ENCODE measurements around the gene ERN2. TPM values are rescaled to one million over a fixed set of nuclear protein-coding genes. Genes with fewer than 3 reads are reported as not detected.

Gene ERN2
- polyA plus RNA-seq (2013) = 0.08 TPM in 1 of 2 replicates, not detected in the other

DNA sequence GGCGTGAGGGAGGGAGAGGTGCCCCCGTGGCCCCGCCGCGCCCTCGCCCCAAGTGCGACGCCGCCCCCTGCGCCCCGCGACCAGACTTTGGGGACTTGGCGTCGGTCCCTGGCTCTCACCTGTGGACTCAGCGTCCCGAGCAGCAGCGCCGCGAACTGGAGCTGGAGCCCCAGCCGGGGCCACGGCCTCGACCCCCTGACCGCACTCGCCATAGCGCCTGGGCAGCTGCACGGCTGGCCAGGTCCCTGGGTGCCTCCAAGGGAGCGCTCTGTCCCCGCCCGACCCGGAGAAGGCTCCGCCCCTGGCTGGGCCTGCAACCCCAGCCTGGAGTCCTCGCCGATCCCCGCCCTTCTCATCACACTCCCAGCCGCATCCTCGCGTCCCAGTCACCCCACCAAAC lies at the start of gene ERN2:
TSS of gene ERN2 (minus strand) at position 247 of the 400 bp plus-strand sequence. CDS start at position 212, 35 bp downstream.
- no CpG with 5 or more reads among the region's 37 CpGs for WGBS (ENCODE audit: extremely low coverage, insufficient coverage, insufficient read length)
- no peak within 1 kb of the TSS for H3K27ac ChIP-seq (ENCODE audit: low read depth, low read length)
- no peak within 1 kb of the TSS for H3K4me3 ChIP-seq (ENCODE audit: low read depth, low read length)
- no peak within 1 kb of the TSS for H2BK12ac ChIP-seq (ENCODE audit: low read length)
- H3K23ac ChIP-seq (ENCODE audit: low read length) = no peak within 1 kb of the TSS
- no peak within 1 kb of the TSS for H2BK5ac ChIP-seq (ENCODE audit: low read depth, low read length, poor library complexity)
- DNase-seq = no peak
- no peaks in the 10 kb centered on the region for H3K4me1 ChIP-seq (ENCODE audit: control insufficient read depth in 1 of 2, insufficient read depth in 2 of 2, low read length in 2 of 2)
- no peak within 1 kb of the TSS for H2BK120ac ChIP-seq (ENCODE audit: insufficient read depth, low read length, poor library complexity)
- peaks cover 13% of the 10 kb centered on the region for H3K27me3 ChIP-seq (ENCODE audit: insufficient read depth, low read length)
- no peak within 1 kb of the TSS for H2AFZ ChIP-seq (ENCODE audit: insufficient read depth, low read length, poor library complexity)
- no peak within 1 kb of the TSS for H3K9ac ChIP-seq (ENCODE audit: low read length)
- peaks cover 5% of the 10 kb centered on the region for H3K9me3 ChIP-seq (ENCODE audit: insufficient read depth, low read depth, low read length)
- peak within 1 kb of the TSS; percentile 7 for H3K4me2 ChIP-seq (ENCODE audit: low read length)
- H3K14ac ChIP-seq (ENCODE audit: low read length) = no peak within 1 kb of the TSS
- H4K8ac ChIP-seq (ENCODE audit: low read depth, low read length) = no peak within 1 kb of the TSS
- H3K79me1 ChIP-seq (ENCODE audit: low read length) = no peaks in the 10 kb centered on the region
- no peaks in the 10 kb centered on the region for H3K79me2 ChIP-seq (ENCODE audit: control insufficient read depth, insufficient read depth, low read length, poor library complexity)
- no peak within 1 kb of the TSS for H3K4ac ChIP-seq (ENCODE audit: low read depth, low read length)
- H4K12ac ChIP-seq (ENCODE audit: low read depth, low read length) = no peak within 1 kb of the TSS
- no peak within 1 kb of the TSS for H3K18ac ChIP-seq (ENCODE audit: low read length)
- H4K91ac ChIP-seq (ENCODE audit: low read depth, low read length) = no peak within 1 kb of the TSS
- H2AK5ac ChIP-seq (ENCODE audit: low read length) = no peak within 1 kb of the TSS
- no peaks in the 10 kb centered on the region for H3K36me3 ChIP-seq (ENCODE audit: control insufficient read depth in 1 of 2, insufficient read depth in 2 of 2, low read length in 2 of 2)

DNA sequence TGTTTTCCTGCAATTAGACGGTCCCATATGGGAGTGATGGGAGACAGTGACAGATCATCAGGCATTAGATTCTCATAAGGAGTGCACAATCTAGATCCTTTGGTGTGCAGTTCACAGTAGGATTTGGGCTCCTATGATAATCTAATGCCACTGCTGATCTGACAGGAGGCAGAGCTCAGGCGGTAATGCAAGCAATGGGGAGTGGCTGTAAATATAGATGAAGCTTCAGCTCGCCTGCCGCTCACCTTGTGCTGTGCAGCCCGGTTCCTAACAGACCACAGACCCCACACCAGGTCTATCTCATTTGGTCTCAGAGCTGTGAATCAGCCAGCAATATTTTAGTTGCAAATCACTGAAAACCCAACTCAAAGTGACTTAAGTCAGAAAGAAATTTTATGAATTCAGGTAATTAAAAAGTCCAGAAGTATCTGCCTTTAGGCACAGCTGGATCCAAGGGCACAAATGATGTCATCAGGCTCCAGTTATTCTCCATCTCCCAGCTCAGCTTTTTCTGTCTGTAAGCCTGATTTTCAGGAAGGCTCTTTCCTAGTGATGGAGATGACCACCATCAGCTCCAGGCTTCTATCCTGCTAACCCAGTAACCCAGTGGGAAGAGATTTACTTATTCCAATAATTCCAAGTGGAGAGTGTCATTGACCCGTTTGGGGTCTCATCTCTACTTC lies 45.1 kb upstream of the ERN2 start:
- Histone ChIP-seq H3K9ac (ENCODE audit: low read length) (no peak overlapping the region), H3K36me3 (ENCODE audit: control insufficient read depth in 1 of 2, insufficient read depth in 2 of 2, low read length in 2 of 2) (no peaks in the 10 kb centered on the region), H3K79me2 (ENCODE audit: control insufficient read depth, insufficient read depth, low read length, poor library complexity) (no peaks in the 10 kb centered on the region), H3K27me3 (ENCODE audit: insufficient read depth, low read length) (no peaks in the 10 kb centered on the region), H3K9me3 (ENCODE audit: insufficient read depth, low read depth, low read length) (peaks cover 9% of the 10 kb centered on the region), H2AK5ac (ENCODE audit: low read length) (no peak overlapping the region), H3K4ac (ENCODE audit: low read depth, low read length) (no peak overlapping the region), H2AFZ (ENCODE audit: insufficient read depth, low read length, poor library complexity) (no peak overlapping the region), H3K23ac (ENCODE audit: low read length) (no peak overlapping the region), H3K4me1 (ENCODE audit: control insufficient read depth in 1 of 2, insufficient read depth in 2 of 2, low read length in 2 of 2) (no peaks in the 10 kb centered on the region), H3K4me3 (ENCODE audit: low read depth, low read length) (no peak overlapping the region), H4K91ac (ENCODE audit: low read depth, low read length) (no peak overlapping the region), H3K79me1 (ENCODE audit: low read length) (no peaks in the 10 kb centered on the region), H3K18ac (ENCODE audit: low read length) (no peak overlapping the region), H2BK12ac (ENCODE audit: low read length) (no peak overlapping the region), H4K8ac (ENCODE audit: low read depth, low read length) (no peak overlapping the region), H3K14ac (ENCODE audit: low read length) (no peak overlapping the region), H3K27ac (ENCODE audit: low read depth, low read length) (no peak overlapping the region), H3K4me2 (ENCODE audit: low read length) (no peak overlapping the region), H4K12ac (ENCODE audit: low read depth, low read length) (no peak overlapping the region), H2BK5ac (ENCODE audit: low read depth, low read length, poor library complexity) (no peak overlapping the region), H2BK120ac (ENCODE audit: insufficient read depth, low read length, poor library complexity) (no peak overlapping the region)
- DNase-seq = no peak
- WGBS (ENCODE audit: extremely low coverage, insufficient coverage, insufficient read length) = no CpG with 5 or more reads among the region's 6 CpGs

DNA sequence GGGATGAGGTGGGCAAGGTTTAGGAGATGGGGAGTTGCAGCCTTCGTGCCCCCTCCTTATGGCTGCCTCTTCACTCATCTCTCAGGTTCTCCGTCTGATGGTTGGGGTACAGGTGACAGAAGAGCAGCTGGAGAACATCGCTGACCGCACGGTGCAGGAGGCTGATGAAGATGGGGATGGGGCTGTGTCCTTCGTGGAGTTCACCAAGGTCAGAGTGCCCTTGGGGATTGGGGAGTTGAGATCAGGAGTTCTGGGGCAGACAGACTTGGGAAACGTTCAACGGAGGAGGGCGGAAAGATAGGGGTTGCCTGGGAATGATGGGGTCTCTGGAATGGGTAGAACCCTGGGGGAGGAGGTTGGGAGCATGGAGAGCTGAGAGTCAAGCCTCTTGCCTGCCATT lies 44.1 kb upstream of the ERN2 start:
- peaks cover 9% of the 10 kb centered on the region for H3K9me3 ChIP-seq (ENCODE audit: insufficient read depth, low read depth, low read length)
- no peak overlapping the region for H4K8ac ChIP-seq (ENCODE audit: low read depth, low read length)
- no CpG with 5 or more reads among the region's 9 CpGs for WGBS (ENCODE audit: extremely low coverage, insufficient coverage, insufficient read length)
- no peak overlapping the region for H2BK120ac ChIP-seq (ENCODE audit: insufficient read depth, low read length, poor library complexity)
- no peak overlapping the region for H3K4ac ChIP-seq (ENCODE audit: low read depth, low read length)
- H3K27ac ChIP-seq (ENCODE audit: low read depth, low read length) = no peak overlapping the region
- no peaks in the 10 kb centered on the region for H3K36me3 ChIP-seq (ENCODE audit: control insufficient read depth in 1 of 2, insufficient read depth in 2 of 2, low read length in 2 of 2)
- no peaks in the 10 kb centered on the region for H3K79me1 ChIP-seq (ENCODE audit: low read length)
- H3K4me1 ChIP-seq (ENCODE audit: control insufficient read depth in 1 of 2, insufficient read depth in 2 of 2, low read length in 2 of 2) = no peaks in the 10 kb centered on the region
- H3K27me3 ChIP-seq (ENCODE audit: insufficient read depth, low read length) = no peaks in the 10 kb centered on the region
- no peak overlapping the region for H4K12ac ChIP-seq (ENCODE audit: low read depth, low read length)
- H3K23ac ChIP-seq (ENCODE audit: low read length) = no peak overlapping the region
- H3K4me3 ChIP-seq (ENCODE audit: low read depth, low read length) = no peak overlapping the region
- no peak for DNase-seq
- no peak overlapping the region for H3K14ac ChIP-seq (ENCODE audit: low read length)
- H3K9ac ChIP-seq (ENCODE audit: low read length) = no peak overlapping the region
- H2AFZ ChIP-seq (ENCODE audit: insufficient read depth, low read length, poor library complexity) = no peak overlapping the region
- H4K91ac ChIP-seq (ENCODE audit: low read depth, low read length) = no peak overlapping the region
- H3K79me2 ChIP-seq (ENCODE audit: control insufficient read depth, insufficient read depth, low read length, poor library complexity) = no peaks in the 10 kb centered on the region
- no peak overlapping the region for H3K18ac ChIP-seq (ENCODE audit: low read length)
- no peak overlapping the region for H3K4me2 ChIP-seq (ENCODE audit: low read length)
- H2BK5ac ChIP-seq (ENCODE audit: low read depth, low read length, poor library complexity) = no peak overlapping the region
- H2AK5ac ChIP-seq (ENCODE audit: low read length) = no peak overlapping the region
- H2BK12ac ChIP-seq (ENCODE audit: low read length) = no peak overlapping the region

GRCh38 chr16:23755484-23755809 lies 42.4 kb upstream of the ERN2 start:
- Histone ChIP-seq H3K14ac (ENCODE audit: low read length) (no peak overlapping the region), H2BK120ac (ENCODE audit: insufficient read depth, low read length, poor library complexity) (no peak overlapping the region)

More at GRCh38 chr16:23755484-23755809, 42.4 kb upstream of the ERN2 start:
- H2AFZ ChIP-seq (ENCODE audit: insufficient read depth, low read length, poor library complexity) = no peak overlapping the region
- H3K36me3 ChIP-seq (ENCODE audit: control insufficient read depth in 1 of 2, insufficient read depth in 2 of 2, low read length in 2 of 2) = no peaks in the 10 kb centered on the region
- no peaks in the 10 kb centered on the region for H3K27me3 ChIP-seq (ENCODE audit: insufficient read depth, low read length)
- H3K27ac ChIP-seq (ENCODE audit: low read depth, low read length) = no peak overlapping the region
- WGBS (ENCODE audit: extremely low coverage, insufficient coverage, insufficient read length) = no CpG with 5 or more reads among the region's 15 CpGs
- H2BK5ac ChIP-seq (ENCODE audit: low read depth, low read length, poor library complexity) = no peak overlapping the region
- H4K12ac ChIP-seq (ENCODE audit: low read depth, low read length) = no peak overlapping the region
- no peak overlapping the region for H3K18ac ChIP-seq (ENCODE audit: low read length)
- H2BK12ac ChIP-seq (ENCODE audit: low read length) = no peak overlapping the region
- H2AK5ac ChIP-seq (ENCODE audit: low read length) = no peak overlapping the region
- no peak overlapping the region for H3K9ac ChIP-seq (ENCODE audit: low read length)
- H3K9me3 ChIP-seq (ENCODE audit: insufficient read depth, low read depth, low read length) = peaks cover 9% of the 10 kb centered on the region
- H3K23ac ChIP-seq (ENCODE audit: low read length) = no peak overlapping the region
- H3K4me3 ChIP-seq (ENCODE audit: low read depth, low read length) = no peak overlapping the region
- DNase-seq = no peak
- H3K79me1 ChIP-seq (ENCODE audit: low read length) = no peaks in the 10 kb centered on the region
- H3K4ac ChIP-seq (ENCODE audit: low read depth, low read length) = no peak overlapping the region
- no peaks in the 10 kb centered on the region for H3K79me2 ChIP-seq (ENCODE audit: control insufficient read depth, insufficient read depth, low read length, poor library complexity)
- no peak overlapping the region for H4K91ac ChIP-seq (ENCODE audit: low read depth, low read length)
- H4K8ac ChIP-seq (ENCODE audit: low read depth, low read length) = no peak overlapping the region
- no peak overlapping the region for H3K4me2 ChIP-seq (ENCODE audit: low read length)
- H3K4me1 ChIP-seq (ENCODE audit: control insufficient read depth in 1 of 2, insufficient read depth in 2 of 2, low read length in 2 of 2) = no peaks in the 10 kb centered on the region
